GM18907 (cell line): ENCODE results near the gene TCIRG1.

ENCODE experiments used
- ATAC-seq: cut with Tn5 transposase; IDR thresholded peaks from one replicate; pipeline ENCODE4 v1.9.1; 2021; ENCODE audit warnings: mild to moderate bottlenecking, moderate library complexity; ENCODE audit not compliant: unreplicated experiment

Gene TCIRG1

GRCh38 chr11:68016904-68017817 lies 21.7 kb upstream of the TCIRG1 start:
- no peak for ATAC-seq

- ATAC-seq, result no peak
Observed at GRCh38 chr11:68017980-68018729, 20.7 kb upstream of the TCIRG1 start.

GRCh38 chr11:68018730-68019190 lies 20.1 kb upstream of the TCIRG1 start:
- ATAC-seq, result no peak

- ATAC-seq, result no peak
Observed at GRCh38 chr11:68019486-68019885, 19.3 kb upstream of the TCIRG1 start.

GRCh38 chr11:68020575-68020974 lies 18.2 kb upstream of the TCIRG1 start:
- no peak for ATAC-seq

DNA sequence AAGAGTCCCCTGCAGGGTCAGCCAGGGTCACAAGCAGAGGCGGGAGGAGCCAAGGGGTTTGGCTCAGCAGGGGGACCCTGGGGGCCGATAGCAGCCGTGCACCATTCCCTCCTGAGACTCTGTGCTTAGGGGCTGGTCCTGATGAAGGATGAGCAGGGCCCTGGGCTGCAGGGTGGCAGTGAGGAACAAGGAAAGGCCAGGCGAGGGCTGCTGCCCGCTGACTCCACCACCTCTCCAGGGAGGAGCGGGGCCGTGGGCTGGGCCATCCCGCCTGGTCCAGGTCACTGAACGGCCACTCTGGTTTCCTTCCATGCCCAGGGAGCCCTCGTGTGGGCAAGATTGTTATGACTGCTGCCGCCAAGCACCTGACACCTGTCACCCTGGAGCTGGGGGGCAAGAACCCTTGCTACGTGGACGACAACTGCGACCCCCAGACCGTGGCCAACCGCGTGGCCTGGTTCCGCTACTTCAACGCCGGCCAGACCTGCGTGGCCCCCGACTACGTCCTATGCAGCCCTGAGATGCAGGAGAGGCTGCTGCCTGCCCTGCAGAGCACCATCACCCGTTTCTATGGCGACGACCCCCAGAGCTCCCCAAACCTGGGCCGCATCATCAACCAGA lies 17.5 kb upstream of the TCIRG1 start:
- ATAC-seq, result no peak

DNA sequence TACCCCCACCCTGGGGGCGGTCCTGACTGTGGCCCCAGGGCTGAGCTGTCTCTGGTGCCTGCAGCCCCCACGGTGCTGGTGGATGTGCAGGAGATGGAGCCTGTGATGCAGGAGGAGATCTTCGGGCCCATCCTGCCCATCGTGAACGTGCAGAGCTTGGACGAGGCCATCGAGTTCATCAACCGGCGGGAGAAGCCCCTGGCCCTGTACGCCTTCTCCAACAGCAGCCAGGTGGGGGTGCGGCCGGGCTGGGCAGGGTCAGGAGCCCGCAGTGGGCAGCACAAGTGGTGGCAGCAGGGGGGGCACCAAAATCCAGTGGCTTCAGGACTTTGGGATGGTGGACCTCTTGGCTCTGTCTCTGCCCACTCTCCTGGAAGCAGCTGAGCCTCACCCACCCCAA lies 16.3 kb upstream of the TCIRG1 start:
- ATAC-seq, result no peak

- no peak for ATAC-seq
Observed at GRCh38 chr11:68024508-68024907, 14.3 kb upstream of the TCIRG1 start.

DNA sequence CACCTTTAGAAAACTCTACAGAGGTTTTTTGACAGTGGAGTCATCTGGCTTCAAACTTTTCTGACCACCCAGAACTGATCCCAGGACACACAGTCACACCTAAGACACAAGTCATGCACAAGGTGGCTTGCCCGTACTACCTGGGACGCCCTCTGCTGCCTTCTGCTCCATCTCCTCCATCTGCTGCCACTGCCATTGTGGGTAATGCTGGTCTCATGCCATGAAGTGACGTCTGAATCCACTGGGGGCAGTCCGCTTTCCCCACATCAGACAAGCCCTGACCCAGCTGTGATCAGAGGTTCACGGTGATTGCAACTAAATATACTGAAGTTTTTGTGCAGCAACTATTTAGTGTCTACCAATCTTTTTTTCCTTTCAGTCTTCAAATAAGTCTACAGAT lies 13.8 kb upstream of the TCIRG1 start:
- no peak for ATAC-seq

DNA sequence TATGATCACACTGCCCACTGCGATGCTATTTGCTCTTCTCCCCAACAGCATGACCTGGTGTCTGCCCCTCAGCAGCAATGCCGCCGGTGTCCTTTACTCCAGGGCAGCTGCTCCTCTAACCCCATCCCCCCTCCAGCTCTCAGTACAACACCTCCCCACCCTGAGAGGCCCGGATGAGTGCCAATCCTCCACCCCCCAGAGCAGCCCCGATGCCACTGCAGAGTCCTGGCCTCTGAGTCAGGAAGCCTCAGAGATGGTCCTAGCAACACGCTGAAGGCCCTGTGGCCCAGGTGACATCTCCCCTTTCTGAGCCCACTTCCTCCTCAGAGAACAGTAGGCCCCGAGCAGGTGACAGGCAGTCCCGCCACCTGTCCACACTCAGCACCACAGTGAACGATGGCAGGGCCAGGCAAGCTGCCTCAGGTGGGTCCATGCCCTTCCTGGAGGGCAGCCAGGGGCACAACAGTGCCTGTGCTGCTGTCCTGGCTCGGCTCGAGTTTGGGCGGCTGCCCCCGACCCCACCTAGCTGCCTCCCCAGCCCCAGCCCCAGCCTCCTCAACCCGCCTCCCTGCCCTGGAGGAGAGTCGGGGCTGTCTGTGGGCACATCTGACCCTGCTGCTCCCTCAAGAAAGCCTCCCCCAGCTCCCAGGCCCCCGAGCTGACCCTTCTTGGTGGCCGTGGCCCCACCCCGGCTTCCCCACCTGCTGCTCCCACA lies 12.3 kb upstream of the TCIRG1 start:
- ATAC-seq, result no peak

- no peak for ATAC-seq
Observed at GRCh38 chr11:68027667-68028066, 11.2 kb upstream of the TCIRG1 start.

DNA sequence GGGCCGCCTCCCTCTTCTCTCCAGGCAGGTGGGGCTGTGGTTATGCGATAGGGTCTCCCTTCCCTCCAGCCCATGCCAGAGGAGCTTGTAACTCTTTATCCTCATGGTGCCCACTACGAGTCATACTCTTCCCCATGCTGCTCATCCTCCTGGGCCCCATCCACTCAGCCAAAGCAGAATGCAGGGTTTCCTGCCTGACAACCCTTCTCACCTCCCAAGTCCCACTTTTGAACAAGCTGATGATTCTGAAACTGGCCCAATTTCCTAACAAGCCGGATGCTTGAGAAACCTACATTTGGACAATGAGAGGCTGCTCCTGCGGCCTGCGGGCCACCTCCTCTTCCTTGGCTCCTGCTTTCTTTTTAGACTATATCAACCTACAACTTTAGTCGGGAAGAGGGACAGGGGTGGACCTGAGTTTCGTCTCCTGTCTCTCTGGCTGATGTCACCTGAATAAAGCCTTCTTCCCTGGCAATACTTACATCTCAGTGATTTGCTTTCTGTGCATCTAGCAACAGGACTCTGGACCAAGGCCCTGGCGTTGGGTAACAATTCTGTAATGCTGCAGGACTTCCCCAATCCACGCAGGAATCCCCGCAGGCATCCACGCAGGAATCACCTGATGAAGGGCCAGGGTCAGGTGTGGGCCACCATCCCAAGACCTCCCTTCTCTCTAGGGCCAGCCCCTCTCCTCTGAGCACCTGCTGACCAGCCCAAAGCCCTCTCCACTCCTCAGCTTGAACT lies 9.9 kb upstream of the TCIRG1 start:
- no peak for ATAC-seq

GRCh38 chr11:68030318-68031143 lies 8.3 kb upstream of the TCIRG1 start, which contains the start of gene NDUFS8:
NDUFS8 (plus strand) TSS chr11:68030681; CDS start chr11:68032152, 1,471 bp downstream.
- peak; percentile 89 for ATAC-seq

- ATAC-seq, result peak; percentile 2
Observed at GRCh38 chr11:68031144-68031464, 7.7 kb upstream of the TCIRG1 start.

- no peak for ATAC-seq
Observed at GRCh38 chr11:68032003-68032402, 6.8 kb upstream of the TCIRG1 start.

DNA sequence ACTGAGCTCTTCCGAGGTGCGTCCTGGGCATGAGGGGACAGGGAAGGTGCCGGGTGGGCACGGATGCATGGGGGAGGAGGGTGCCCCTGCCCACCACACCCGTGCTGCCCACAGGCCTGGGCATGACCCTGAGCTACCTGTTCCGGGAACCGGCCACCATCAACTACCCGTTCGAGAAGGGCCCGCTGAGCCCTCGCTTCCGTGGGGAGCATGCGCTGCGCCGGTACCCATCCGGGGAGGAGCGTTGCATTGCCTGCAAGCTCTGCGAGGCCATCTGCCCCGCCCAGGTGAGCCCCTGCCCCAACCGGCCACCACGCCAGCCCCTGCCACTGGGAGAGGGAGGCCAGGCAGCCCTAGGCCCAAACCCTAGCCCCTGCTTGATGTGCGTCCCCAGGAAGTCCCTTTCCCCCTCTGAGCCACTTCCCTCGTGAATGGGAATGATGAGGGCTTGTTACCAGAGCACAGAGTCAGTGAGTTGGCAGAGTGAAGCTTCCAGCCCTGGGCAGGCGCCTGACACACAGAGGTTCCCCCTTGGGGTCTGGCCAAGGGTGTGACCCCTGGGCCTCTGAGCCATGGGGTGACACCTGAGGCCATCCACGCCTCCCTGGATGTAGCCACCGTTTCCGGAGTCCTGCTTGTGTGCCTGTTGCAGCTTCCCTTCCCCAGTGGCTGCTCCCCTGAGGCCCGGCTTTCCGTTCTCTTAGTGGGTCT lies 5.7 kb upstream of the TCIRG1 start:
- no peak for ATAC-seq

- ATAC-seq, result no peak
Observed at GRCh38 chr11:68033708-68034045, 5.1 kb upstream of the TCIRG1 start.

DNA sequence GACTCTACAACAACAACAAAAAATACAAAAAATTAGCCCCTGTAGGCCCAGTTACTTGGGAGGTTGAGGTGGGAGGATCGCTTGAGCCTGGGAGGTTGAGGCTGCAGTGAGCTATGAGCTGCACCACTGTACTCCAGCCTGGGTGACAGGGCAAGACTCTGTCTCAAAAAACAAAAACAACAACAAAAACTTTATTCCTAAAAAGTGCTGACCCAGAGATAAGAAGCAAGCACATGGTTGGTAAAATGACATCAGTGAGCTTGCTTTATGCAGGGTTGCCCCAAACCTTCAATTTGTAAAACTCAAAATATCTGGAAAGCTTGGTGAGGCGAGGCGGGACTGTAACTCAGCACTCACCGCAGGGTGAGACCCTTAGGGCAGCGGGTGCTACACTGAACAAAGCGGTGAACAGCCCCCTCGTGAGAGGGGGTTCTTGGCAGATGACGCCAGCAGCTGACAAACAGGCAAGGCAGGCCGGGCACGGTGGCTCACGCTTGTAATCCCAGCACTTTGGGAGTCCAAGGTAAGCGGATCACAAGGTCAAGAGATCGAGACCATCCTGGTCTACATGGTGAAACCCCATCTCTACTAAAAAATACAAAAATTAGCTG lies 3.5 kb upstream of the TCIRG1 start:
- no peak for ATAC-seq
